C4-2B (cell line): ENCODE measurements around the gene TMEM266.

ENCODE experiments used
- H3K27ac ChIP-seq: fragments of 450-650 bp; 2 replicates; pipeline ENCODE4 v1.5.1; 2017
- ZFX ChIP-seq: fragments of 450-650 bp; IDR thresholded peaks from 2 replicates; pipeline ENCODE4 v1.6.1; 2017
- TF ChIP-seq, protein P1 (sequence below): fragments of 450-650 bp; conservative IDR thresholded peaks from 2 replicates; pipeline ENCODE4 v1.5.1; 2017; ENCODE audit warnings: mild to moderate bottlenecking

TMEM266 gene

DNA sequence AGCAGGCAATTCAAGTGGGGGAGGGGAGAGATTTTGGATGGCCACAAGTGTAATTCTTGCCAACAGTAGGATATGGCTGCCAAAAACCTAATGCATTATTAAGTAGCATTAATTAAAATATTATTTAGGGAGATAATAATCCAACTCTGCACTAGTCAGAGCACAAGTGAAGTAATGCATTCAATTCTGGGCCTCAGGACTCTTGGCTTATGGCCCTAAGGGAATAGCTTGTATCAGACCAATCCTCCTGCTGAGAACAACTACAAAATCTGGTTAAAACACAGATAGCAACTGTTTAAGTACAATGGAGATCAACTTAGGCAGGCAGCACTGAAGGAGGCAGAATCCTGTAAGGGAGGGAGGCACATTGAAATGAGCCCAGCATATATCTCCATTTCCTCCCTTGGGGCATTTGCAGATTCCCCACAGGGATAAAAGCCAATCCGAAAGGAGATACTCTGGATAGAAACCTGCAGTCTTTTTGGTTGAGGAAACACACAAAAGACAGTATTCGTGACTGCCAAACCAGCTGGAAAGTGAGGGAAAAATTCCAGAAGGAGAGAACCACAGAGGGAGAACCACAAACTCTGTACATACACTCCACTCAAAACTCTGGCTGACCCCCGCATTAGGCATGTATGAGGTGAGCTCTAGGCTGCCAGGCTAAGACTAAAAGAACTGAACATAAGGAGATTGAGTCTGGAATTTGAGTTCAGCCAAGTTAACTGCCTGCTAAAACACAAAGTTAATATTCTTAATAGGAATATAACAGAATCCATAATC, 194.1 kb downstream of the TMEM266 start:
- TF ChIP-seq, protein P1, sequence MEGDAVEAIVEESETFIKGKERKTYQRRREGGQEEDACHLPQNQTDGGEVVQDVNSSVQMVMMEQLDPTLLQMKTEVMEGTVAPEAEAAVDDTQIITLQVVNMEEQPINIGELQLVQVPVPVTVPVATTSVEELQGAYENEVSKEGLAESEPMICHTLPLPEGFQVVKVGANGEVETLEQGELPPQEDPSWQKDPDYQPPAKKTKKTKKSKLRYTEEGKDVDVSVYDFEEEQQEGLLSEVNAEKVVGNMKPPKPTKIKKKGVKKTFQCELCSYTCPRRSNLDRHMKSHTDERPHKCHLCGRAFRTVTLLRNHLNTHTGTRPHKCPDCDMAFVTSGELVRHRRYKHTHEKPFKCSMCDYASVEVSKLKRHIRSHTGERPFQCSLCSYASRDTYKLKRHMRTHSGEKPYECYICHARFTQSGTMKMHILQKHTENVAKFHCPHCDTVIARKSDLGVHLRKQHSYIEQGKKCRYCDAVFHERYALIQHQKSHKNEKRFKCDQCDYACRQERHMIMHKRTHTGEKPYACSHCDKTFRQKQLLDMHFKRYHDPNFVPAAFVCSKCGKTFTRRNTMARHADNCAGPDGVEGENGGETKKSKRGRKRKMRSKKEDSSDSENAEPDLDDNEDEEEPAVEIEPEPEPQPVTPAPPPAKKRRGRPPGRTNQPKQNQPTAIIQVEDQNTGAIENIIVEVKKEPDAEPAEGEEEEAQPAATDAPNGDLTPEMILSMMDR: no peak
- TF ChIP-seq ZFX: no peak
- H3K27ac ChIP-seq: no peak overlapping the region
